ENCODE measurements around the gene POLA1.

POLA1 gene

DNA sequence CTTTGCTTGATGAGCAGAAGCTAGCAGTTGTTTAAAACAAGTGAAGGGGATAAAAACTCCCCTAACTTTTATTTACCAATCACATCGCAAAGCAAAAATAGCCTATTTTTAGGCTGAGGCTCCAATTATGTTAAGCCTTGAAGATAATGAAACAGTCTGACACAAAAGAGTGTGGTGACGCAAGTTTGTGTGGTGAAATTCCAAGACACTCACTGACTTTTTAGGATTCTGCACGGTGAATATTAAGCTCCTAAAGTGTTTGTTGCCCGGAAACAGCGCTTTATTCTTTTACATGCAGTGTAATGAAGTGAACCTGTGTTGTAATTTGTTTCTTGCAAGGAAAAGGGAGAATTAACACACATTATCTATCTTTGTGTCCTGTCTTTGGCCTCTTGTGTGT, 74.8 kb downstream of the POLA1 start:
- DNase-seq (ENCODE audit: extremely low read depth, low read depth): no peak
- TF ChIP-seq, protein P1, sequence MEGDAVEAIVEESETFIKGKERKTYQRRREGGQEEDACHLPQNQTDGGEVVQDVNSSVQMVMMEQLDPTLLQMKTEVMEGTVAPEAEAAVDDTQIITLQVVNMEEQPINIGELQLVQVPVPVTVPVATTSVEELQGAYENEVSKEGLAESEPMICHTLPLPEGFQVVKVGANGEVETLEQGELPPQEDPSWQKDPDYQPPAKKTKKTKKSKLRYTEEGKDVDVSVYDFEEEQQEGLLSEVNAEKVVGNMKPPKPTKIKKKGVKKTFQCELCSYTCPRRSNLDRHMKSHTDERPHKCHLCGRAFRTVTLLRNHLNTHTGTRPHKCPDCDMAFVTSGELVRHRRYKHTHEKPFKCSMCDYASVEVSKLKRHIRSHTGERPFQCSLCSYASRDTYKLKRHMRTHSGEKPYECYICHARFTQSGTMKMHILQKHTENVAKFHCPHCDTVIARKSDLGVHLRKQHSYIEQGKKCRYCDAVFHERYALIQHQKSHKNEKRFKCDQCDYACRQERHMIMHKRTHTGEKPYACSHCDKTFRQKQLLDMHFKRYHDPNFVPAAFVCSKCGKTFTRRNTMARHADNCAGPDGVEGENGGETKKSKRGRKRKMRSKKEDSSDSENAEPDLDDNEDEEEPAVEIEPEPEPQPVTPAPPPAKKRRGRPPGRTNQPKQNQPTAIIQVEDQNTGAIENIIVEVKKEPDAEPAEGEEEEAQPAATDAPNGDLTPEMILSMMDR (IDR thresholded peaks at IDR 0.05; ENCODE audit: low read depth, low read length): no peak

DNA sequence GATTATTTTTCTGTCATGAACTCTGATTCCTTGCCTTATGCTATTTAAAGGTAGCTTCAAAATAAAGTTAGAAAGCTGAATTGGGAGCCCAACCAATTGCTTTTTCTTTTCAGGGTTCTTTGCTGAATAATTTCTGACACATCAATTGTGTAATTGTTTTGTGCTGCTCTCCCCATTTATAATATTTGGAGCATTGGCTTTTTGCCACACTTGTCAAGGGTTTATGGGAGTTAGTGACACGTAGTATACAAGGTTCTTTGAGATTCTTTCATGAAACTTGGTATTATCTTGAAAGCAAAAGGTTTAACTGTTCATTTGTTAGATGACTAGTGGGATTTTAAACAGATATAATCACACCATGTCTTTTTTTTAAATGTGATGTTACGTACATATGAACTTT, 80.9 kb downstream of the POLA1 start:
- TF ChIP-seq, protein P1 (IDR thresholded peaks at IDR 0.05; ENCODE audit: low read depth, low read length): no peak

DNA sequence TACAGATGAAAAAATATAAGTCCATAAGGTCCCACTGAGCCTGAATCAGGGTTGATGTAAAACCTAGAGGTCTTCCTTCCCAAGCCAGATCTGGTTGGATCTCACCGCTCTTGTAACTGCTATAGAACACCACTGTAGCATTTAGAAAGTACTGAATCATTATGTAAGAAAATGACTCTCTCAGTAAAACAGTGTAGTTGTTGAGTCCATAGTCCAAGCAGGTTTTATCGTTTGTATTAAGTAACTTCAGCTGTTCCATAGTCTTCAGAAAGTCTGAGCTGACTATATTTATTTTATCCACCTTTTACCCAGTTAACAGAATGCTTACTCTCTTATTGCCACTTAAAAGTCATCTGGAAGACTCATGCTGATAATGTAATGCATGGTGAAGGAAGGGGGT, 82.2 kb downstream of the POLA1 start:
- TF ChIP-seq, protein P1 (IDR thresholded peaks at IDR 0.05; ENCODE audit: low read depth, low read length): no peak
- DNase-seq (ENCODE audit: extremely low read depth, low read depth): no peak

More for the DNA sequence above, 80.9 kb downstream of the POLA1 start:
- DNase-seq (ENCODE audit: extremely low read depth, low read depth): no peak

DNA sequence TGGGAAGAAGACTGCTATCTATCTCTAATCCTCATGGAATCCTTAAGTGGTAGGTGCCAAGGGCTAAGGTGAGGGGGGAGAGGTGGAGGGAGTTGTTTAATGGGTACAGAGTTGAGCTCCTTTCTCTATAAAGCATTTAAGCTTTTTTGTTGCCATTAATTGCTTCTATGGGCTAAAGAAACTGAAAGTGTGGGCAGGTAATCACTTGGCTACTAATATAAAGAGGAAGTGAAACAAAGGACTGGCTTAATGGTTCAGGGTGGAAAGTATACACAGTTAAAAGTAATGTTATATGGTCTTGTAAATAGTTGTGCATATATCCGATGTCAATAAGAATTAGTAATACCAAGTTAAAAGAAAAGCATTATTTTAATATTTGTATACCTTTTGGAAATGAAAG, 83.9 kb downstream of the POLA1 start:
- DNase-seq (ENCODE audit: extremely low read depth, low read depth): no peak
- TF ChIP-seq, protein P1 (IDR thresholded peaks at IDR 0.05; ENCODE audit: low read depth, low read length): no peak

DNA sequence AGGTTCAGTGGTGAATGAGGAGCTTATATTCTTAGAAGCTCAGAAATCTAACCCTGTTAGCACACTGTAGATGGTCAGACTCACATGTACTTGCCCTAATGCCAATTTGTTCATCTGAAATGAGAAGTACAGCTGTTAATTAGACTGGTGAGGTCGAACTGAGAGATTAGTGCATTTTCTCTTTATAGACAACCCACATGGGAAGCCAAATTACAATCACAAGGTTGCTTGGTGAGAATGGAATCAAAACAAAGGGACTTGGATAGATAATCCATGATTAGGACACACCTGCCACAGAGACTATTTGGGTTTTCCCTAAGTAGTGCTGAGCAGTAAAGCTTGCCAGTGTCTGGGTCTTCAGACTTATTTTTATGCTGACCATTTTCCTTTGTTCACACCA, 88.3 kb downstream of the POLA1 start:
- TF ChIP-seq, protein P1 (IDR thresholded peaks at IDR 0.05; ENCODE audit: low read depth, low read length): no peak
- DNase-seq (ENCODE audit: extremely low read depth, low read depth): no peak

DNA sequence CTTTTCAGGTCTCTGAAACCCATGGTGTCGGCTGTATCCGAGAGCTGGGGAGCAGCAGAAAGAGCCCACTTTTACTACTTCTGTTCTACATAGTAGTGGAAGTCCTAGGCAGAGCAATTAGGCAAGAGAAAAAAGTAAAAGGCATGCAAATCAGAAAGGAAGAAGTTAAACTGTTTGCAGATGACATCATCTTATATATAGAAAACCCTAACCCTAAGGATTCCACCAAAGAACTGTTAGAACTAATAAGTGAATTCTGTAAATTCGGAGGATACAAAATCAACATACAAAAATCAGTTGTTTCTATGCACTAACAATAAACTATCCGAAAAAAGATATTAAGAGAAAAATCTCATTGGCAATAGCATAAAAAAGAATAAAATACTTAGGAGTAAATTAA, 95.3 kb downstream of the POLA1 start:
- TF ChIP-seq, protein P1 (IDR thresholded peaks at IDR 0.05; ENCODE audit: low read depth, low read length): no peak
- no peak for DNase-seq (ENCODE audit: extremely low read depth, low read depth)

DNA sequence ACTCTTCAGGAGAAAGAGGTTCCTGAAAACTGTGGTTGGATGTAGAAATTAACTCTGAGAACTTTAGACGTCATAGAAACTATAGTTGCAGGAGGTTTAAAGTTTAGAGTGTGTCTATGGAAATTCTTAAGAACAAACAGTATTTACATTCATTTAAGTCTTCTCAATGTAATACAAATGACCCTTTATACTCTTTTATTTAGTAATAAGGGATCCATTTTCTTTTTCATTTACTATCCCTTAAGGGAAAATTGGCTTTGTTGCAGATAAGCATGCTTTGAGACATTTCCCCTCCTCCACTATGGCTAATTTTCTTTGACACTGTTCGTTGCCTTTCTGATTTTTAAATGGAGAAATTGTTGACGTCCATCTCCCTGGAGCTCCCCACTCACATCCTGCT, 96.4 kb downstream of the POLA1 start:
- DNase-seq (ENCODE audit: extremely low read depth, low read depth): no peak
- TF ChIP-seq, protein P1 (IDR thresholded peaks at IDR 0.05; ENCODE audit: low read depth, low read length): no peak

All from AG09319 (cell line).